SK-N-DZ (cell line): Measurements from ENCODE around the gene SMAD1.
"Not testable (repeated sequence)": the region's sequence is repeated elsewhere in the genome, so short reads cannot be mapped to it uniquely, and the experiment has no call there.

Source experiments
- DNase-seq: peaks from one replicate; pipeline ENCODE4 v3.0.0-alpha.2; 2015; ENCODE audit warnings: low spot score

SMAD1 gene

GRCh38 chr4:145557720-145558119, 76.1 kb downstream of the SMAD1 start:
- DNase-seq, result peak; percentile 32

- no peak for DNase-seq
Measured at GRCh38 chr4:145563293-145563985, 81.8 kb downstream of the SMAD1 start.

- DNase-seq, result no peak
Measured at GRCh38 chr4:145564540-145564939, 82.9 kb downstream of the SMAD1 start.

- DNase-seq, result no peak
Measured at GRCh38 chr4:145565328-145565727, 83.7 kb downstream of the SMAD1 start.

- no peak for DNase-seq
Measured at GRCh38 chr4:145566086-145566708, 84.5 kb downstream of the SMAD1 start.

GRCh38 chr4:145566768-145567167, 85.1 kb downstream of the SMAD1 start:
- DNase-seq, result no peak

- DNase-seq, result no peak
Measured at GRCh38 chr4:145567516-145567915, 85.9 kb downstream of the SMAD1 start.

- DNase-seq, result not testable (repeated sequence)
Measured at GRCh38 chr4:145574546-145574945, 92.9 kb downstream of the SMAD1 start.

GRCh38 chr4:145580906-145581305, 99.3 kb downstream of the SMAD1 start:
- no peak for DNase-seq

- no peak for DNase-seq
Measured at GRCh38 chr4:145583191-145584055, 101.8 kb downstream of the SMAD1 start.

GRCh38 chr4:145587088-145587754, 105.6 kb downstream of the SMAD1 start:
- DNase-seq, result no peak

- DNase-seq, result not testable (repeated sequence)
Measured at GRCh38 chr4:145589381-145589780, 107.7 kb downstream of the SMAD1 start.

GRCh38 chr4:145589916-145590702, 108.5 kb downstream of the SMAD1 start:
- DNase-seq, result no peak

GRCh38 chr4:145602129-145602760, 120.6 kb downstream of the SMAD1 start:
- no peak for DNase-seq

- no peak for DNase-seq
Measured at GRCh38 chr4:145605941-145606340, 124.3 kb downstream of the SMAD1 start.
